D721Med (cell line): ENCODE measurements around the gene XRCC4.
A peak's percentile ranks its signal among the peaks of the same experiment; 100 is the strongest.

ENCODE experiments used
- DNase-seq: peaks from one replicate; pipeline ENCODE4 v3.0.0; 2011; ENCODE audit warnings: low spot score; ENCODE audit not compliant: insufficient read length
- FAIRE-seq: peaks from 2 replicates; lab custom pipeline; 2011; peaks lifted over from hg19 to GRCh38; lab: Jason Lieb, UNC
- TF ChIP-seq, protein P1 (sequence below): IDR thresholded peaks from 2 replicates; pipeline ENCODE4 v1.5.1; 2012; ENCODE audit warnings: mild to moderate bottlenecking, control low read depth; ENCODE audit not compliant: insufficient read depth; ENCODE audit errors: missing control alignments

Gene XRCC4

DNA sequence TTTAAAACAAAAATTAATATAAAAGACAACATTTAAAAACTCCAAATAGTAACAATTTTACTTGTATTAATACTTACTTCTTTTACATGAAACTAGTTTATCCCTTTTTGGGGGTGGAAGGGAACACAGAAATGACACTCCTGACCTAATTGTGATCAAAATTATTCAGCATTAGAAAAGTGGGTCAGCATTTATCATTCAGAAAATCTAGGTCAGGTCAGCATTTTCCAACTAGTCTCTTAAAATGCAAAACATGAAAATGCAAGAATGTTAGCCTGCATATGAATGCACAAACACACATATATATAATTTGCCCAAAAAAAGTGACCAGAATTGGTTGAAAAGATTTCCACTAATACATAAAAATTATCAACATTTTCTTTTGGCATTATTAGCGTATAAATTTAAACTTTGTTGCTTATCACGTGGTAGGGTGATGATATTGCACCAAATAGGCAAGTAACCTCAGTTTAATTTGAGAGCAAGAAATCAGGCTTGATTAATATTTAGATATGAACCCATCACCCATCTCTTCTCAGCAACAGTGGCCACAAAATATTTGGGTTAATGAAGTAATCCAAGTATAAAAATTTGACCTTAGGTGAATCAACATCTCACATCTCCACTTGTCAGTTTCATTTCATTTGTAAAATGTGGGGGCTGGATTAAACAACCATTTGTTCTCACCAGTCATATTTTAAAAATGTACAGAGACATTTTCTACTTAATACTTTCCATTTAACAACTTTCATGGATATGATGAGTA is 5.9 kb upstream of the XRCC4 start:
- DNase-seq (no peak), FAIRE-seq (no peak)
- TF ChIP-seq, protein P1, sequence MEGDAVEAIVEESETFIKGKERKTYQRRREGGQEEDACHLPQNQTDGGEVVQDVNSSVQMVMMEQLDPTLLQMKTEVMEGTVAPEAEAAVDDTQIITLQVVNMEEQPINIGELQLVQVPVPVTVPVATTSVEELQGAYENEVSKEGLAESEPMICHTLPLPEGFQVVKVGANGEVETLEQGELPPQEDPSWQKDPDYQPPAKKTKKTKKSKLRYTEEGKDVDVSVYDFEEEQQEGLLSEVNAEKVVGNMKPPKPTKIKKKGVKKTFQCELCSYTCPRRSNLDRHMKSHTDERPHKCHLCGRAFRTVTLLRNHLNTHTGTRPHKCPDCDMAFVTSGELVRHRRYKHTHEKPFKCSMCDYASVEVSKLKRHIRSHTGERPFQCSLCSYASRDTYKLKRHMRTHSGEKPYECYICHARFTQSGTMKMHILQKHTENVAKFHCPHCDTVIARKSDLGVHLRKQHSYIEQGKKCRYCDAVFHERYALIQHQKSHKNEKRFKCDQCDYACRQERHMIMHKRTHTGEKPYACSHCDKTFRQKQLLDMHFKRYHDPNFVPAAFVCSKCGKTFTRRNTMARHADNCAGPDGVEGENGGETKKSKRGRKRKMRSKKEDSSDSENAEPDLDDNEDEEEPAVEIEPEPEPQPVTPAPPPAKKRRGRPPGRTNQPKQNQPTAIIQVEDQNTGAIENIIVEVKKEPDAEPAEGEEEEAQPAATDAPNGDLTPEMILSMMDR: no peak

DNA sequence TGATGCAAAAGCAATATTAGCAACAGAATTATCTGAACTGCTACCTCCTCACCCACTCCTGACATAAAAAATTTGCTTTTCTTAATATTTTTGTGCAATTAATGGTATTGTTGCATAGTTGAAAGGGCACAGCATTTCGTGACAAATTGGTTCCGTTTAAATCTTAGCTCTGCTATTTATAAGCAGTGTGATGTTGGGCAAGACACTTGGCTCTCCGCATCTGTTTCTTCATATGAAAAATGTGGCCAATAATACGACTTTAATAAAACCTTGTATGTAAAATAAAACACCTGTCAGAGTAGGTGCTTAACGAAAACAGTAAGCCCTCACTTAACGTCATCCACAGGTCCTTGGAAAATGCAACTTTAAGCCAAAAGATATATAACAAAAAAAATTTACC is 4.4 kb upstream of the XRCC4 start:
- TF ChIP-seq, protein P1: no peak
- FAIRE-seq (no peak), DNase-seq (no peak)

DNA sequence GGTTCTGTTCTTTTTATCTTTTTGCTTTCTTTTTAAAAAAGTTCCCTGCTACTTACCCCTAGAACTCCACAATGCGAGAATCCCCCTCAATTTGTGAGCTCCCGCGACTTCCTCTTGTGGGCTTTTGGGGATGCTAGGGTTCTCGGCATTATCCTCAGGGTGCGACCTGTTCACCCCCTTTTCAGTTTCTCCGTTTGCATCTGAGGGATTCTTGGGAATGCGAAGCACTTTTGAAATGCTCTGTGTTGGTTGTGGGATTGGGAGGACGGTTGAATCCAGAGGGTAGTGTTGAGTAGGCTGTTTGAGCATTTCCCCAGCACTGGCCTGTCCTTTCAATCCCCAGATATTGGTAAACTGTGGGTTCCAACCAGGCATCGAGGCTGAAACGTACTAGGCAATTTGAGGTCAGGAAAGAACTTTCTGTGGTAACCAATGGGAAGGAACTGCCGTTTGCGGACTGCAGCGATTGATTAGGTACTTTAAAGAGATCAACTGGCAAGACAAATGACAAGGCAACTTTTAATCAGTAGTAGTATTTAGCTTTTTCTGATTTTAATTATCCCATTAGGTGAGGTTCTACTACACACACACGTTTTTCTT is 415 bp downstream of the XRCC4 start:
- no peak for DNase-seq
- peak; percentile 68 for FAIRE-seq
- TF ChIP-seq, protein P1: no peak

DNA sequence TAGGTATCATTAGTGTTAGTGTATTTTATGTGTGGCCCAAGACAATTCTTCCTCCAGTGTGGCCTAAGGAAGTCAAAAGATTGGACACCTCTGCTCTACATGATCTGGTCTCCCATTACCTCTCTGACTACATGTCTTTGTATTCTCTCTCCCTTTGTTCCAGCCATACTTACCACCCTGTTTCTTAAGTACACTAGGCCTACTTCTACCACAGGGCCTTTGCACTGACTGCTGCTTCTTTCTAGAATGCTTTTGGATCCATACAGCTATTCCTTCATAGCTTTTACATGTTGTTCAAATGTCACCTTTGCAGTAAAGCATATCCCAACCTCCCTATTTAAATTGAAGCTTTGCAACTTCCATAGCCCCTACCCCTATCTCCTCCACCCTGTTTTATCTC is 5.4 kb downstream of the XRCC4 start:
- no peak for FAIRE-seq
- DNase-seq: no peak
- TF ChIP-seq, protein P1: no peak

DNA sequence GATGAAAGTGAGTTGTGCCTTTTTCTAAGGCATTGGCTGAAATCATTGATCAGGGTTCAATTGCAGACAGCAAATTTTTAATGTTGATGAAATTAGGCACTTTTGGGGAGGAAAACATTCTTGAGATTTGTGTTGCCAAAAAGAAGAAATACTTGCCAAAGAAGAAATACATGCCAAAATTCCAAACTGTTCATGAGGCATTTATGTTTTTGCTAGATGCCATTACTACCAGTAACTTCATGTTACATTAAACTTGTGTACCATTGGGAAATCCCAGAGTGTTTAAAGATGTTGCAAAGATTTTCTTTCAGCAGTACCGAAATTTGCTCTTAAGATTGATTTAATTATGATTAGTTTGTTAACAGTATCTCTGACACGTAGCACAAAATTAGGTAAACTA is 7.0 kb downstream of the XRCC4 start:
- TF ChIP-seq, protein P1: no peak
- DNase-seq: no peak
- no peak for FAIRE-seq

DNA sequence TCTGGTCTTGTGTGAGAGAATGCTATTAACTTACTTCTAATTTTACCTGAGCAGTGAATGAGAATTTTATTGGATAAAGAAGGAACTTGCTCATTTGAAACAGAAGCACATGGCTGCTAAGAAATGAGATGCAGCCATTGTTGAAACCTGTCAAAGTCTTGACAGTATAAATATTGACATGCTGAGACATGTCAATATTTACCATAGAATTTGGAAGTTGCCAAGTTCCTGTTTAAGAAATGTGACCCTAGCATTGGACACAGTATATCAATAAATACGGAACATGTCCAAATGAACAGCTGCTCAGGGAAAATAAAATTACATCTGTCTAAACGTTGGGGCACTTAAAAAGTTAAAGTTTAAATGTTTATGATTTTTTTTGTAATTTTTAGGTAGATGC is 7.8 kb downstream of the XRCC4 start:
- FAIRE-seq (no peak), DNase-seq (no peak)
- TF ChIP-seq, protein P1: no peak

DNA sequence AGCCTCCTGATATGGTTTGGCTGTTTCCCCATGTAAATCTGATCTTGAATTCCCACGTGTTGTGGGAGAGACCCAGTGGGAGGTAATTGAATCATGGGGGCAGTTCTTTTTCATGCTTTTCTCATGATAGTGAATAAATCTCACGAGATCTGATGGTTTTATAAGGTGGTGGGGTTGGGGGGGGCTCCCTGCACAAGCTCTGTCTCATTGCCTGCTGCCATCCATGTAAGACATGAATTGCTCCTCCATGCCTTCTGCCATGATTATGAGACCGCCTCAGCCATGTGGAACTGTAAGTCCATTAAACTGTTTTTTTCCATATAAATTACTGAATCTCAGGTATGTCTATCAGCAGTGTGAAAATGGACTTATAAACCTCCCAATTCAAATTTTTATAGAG is 12.8 kb downstream of the XRCC4 start:
- TF ChIP-seq, protein P1: no peak
- no peak for FAIRE-seq
- DNase-seq: no peak
